SK-N-SH (cell line): ENCODE results near the gene BTAF1.

Experiments
- EP300 ChIP-seq, 2 experiments: IDR thresholded peaks; 2 replicates each; pipeline versions ENCODE4 v1.4.0 to v1.6.1; 2012; ENCODE audit warnings: borderline replicate concordance in 1 of 2, low read depth in 1 of 2, low read length in 1 of 2
- GABPA ChIP-seq: IDR thresholded peaks from 2 replicates; pipeline ENCODE4 v1.4.0; 2012; ENCODE audit warnings: low read depth, mild to moderate bottlenecking
- MXI1 ChIP-seq: IDR thresholded peaks from 2 replicates; pipeline ENCODE4 v1.6.1; 2012; ENCODE audit warnings: mild to moderate bottlenecking, low read depth, low read length, improper control_type of control experiment
- NFIC ChIP-seq: IDR thresholded peaks from 2 replicates; pipeline ENCODE4 v1.4.0; 2012; ENCODE audit warnings: borderline replicate concordance
- NRF1 ChIP-seq: IDR thresholded peaks from 2 replicates; pipeline ENCODE4 v1.6.1; 2012; ENCODE audit warnings: low read depth, mild to moderate bottlenecking, low read length
- POLR2AphosphoS5 ChIP-seq: IDR thresholded peaks from 2 replicates; pipeline ENCODE4 v1.6.1; 2012; ENCODE audit warnings: low read depth, low read length
- TAF1 ChIP-seq: IDR thresholded peaks from 2 replicates; pipeline ENCODE4 v1.6.1; 2012; ENCODE audit warnings: low read depth, mild to moderate bottlenecking, low read length, moderate library complexity, borderline replicate concordance
- TCF12 ChIP-seq: IDR thresholded peaks from 2 replicates; pipeline ENCODE4 v1.4.0; 2012
- ZBTB33 ChIP-seq: IDR thresholded peaks from 2 replicates; pipeline ENCODE4 v1.4.0; 2012; ENCODE audit warnings: low read depth, borderline replicate concordance
- TF ChIP-seq, protein P1 (sequence below): fragments of 200-600 bp; sonication (generic); IDR thresholded peaks from 2 replicates; pipeline ENCODE4 v1.6.1; 2017; ENCODE audit warnings: antibody characterized with exemption, mild to moderate bottlenecking, moderate library complexity
- TF ChIP-seq, protein P2 (sequence below): IDR thresholded peaks from 2 replicates; pipeline ENCODE4; 2012
- TF ChIP-seq, protein P3 (sequence below): IDR thresholded peaks from 2 replicates; pipeline ENCODE4 v1.6.1; 2012; ENCODE audit warnings: mild to moderate bottlenecking, low read depth, low read length, moderate library complexity
- TF ChIP-seq, protein P4 (sequence below): IDR thresholded peaks from 2 replicates; pipeline ENCODE4 v1.4.0; 2012; ENCODE audit warnings: low read depth
- TF ChIP-seq, protein P5 (sequence below): fragments of 150-350 bp; IDR thresholded peaks from 2 replicates; pipeline ENCODE4 v1.6.1; 2017; ENCODE audit warnings: antibody characterized with exemption, low read length, low read depth, borderline replicate concordance

GRCh38 chr10:91875156-91875555 is 48.4 kb upstream of the BTAF1 start:
- TF ChIP-seq, protein P1, sequence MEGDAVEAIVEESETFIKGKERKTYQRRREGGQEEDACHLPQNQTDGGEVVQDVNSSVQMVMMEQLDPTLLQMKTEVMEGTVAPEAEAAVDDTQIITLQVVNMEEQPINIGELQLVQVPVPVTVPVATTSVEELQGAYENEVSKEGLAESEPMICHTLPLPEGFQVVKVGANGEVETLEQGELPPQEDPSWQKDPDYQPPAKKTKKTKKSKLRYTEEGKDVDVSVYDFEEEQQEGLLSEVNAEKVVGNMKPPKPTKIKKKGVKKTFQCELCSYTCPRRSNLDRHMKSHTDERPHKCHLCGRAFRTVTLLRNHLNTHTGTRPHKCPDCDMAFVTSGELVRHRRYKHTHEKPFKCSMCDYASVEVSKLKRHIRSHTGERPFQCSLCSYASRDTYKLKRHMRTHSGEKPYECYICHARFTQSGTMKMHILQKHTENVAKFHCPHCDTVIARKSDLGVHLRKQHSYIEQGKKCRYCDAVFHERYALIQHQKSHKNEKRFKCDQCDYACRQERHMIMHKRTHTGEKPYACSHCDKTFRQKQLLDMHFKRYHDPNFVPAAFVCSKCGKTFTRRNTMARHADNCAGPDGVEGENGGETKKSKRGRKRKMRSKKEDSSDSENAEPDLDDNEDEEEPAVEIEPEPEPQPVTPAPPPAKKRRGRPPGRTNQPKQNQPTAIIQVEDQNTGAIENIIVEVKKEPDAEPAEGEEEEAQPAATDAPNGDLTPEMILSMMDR: no peak
- TF ChIP-seq, protein P2, sequence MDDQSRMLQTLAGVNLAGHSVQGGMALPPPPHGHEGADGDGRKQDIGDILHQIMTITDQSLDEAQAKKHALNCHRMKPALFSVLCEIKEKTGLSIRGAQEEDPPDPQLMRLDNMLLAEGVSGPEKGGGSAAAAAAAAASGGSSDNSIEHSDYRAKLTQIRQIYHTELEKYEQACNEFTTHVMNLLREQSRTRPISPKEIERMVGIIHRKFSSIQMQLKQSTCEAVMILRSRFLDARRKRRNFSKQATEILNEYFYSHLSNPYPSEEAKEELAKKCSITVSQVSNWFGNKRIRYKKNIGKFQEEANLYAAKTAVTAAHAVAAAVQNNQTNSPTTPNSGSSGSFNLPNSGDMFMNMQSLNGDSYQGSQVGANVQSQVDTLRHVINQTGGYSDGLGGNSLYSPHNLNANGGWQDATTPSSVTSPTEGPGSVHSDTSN: no peak
- TF ChIP-seq NFIC (no peak), MXI1 (no peak), POLR2AphosphoS5 (no peak), TCF12 (no peak), ZBTB33 (no peak), NRF1 (no peak), TAF1 (no peak), GABPA (no peak), EP300 (IDR thresholded peaks at IDR 0.05; ENCODE audit: borderline replicate concordance in 1 of 2, low read depth in 1 of 2, low read length in 1 of 2) (no peak)
- TF ChIP-seq, protein P3, sequence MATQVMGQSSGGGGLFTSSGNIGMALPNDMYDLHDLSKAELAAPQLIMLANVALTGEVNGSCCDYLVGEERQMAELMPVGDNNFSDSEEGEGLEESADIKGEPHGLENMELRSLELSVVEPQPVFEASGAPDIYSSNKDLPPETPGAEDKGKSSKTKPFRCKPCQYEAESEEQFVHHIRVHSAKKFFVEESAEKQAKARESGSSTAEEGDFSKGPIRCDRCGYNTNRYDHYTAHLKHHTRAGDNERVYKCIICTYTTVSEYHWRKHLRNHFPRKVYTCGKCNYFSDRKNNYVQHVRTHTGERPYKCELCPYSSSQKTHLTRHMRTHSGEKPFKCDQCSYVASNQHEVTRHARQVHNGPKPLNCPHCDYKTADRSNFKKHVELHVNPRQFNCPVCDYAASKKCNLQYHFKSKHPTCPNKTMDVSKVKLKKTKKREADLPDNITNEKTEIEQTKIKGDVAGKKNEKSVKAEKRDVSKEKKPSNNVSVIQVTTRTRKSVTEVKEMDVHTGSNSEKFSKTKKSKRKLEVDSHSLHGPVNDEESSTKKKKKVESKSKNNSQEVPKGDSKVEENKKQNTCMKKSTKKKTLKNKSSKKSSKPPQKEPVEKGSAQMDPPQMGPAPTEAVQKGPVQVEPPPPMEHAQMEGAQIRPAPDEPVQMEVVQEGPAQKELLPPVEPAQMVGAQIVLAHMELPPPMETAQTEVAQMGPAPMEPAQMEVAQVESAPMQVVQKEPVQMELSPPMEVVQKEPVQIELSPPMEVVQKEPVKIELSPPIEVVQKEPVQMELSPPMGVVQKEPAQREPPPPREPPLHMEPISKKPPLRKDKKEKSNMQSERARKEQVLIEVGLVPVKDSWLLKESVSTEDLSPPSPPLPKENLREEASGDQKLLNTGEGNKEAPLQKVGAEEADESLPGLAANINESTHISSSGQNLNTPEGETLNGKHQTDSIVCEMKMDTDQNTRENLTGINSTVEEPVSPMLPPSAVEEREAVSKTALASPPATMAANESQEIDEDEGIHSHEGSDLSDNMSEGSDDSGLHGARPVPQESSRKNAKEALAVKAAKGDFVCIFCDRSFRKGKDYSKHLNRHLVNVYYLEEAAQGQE: no peak
- TF ChIP-seq, protein P4, sequence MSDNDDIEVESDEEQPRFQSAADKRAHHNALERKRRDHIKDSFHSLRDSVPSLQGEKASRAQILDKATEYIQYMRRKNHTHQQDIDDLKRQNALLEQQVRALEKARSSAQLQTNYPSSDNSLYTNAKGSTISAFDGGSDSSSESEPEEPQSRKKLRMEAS: no peak
- TF ChIP-seq, protein P5, sequence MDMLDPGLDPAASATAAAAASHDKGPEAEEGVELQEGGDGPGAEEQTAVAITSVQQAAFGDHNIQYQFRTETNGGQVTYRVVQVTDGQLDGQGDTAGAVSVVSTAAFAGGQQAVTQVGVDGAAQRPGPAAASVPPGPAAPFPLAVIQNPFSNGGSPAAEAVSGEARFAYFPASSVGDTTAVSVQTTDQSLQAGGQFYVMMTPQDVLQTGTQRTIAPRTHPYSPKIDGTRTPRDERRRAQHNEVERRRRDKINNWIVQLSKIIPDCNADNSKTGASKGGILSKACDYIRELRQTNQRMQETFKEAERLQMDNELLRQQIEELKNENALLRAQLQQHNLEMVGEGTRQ: no peak
